ENCODE results near the gene KCNQ1.

Gene KCNQ1

GRCh38 chr11:2577031-2577990, 132.5 kb downstream of the KCNQ1 start:
- Histone ChIP-seq H3K27ac (ENCODE audit: low read length) (no peak overlapping the region), H3K4me3 (ENCODE audit: low read depth in 1 of 2, low read length in 2 of 2) (no peak overlapping the region), H3K36me3 (ENCODE audit: control insufficient read depth in 1 of 2, insufficient read depth in 2 of 2, low read length in 2 of 2) (no peaks in the 10 kb centered on the region), H3K9me3 (ENCODE audit: control insufficient read depth in 1 of 2, low read length in 2 of 2) (no peaks in the 10 kb centered on the region), H3K4me1 (ENCODE audit: control insufficient read depth in 1 of 2, insufficient read depth in 2 of 2, low read length in 2 of 2) (no peaks in the 10 kb centered on the region), H3K27me3 (ENCODE audit: low read depth, low read length) (no peaks in the 10 kb centered on the region)

GRCh38 chr11:2577991-2578928, 133.5 kb downstream of the KCNQ1 start:
- Histone ChIP-seq H3K36me3 (ENCODE audit: control insufficient read depth in 1 of 2, insufficient read depth in 2 of 2, low read length in 2 of 2) (no peaks in the 10 kb centered on the region), H3K9me3 (ENCODE audit: control insufficient read depth in 1 of 2, low read length in 2 of 2) (no peaks in the 10 kb centered on the region), H3K4me3 (ENCODE audit: low read depth in 1 of 2, low read length in 2 of 2) (no peak overlapping the region), H3K27ac (ENCODE audit: low read length) (no peak overlapping the region), H3K27me3 (ENCODE audit: low read depth, low read length) (no peaks in the 10 kb centered on the region), H3K4me1 (ENCODE audit: control insufficient read depth in 1 of 2, insufficient read depth in 2 of 2, low read length in 2 of 2) (no peaks in the 10 kb centered on the region)

DNA sequence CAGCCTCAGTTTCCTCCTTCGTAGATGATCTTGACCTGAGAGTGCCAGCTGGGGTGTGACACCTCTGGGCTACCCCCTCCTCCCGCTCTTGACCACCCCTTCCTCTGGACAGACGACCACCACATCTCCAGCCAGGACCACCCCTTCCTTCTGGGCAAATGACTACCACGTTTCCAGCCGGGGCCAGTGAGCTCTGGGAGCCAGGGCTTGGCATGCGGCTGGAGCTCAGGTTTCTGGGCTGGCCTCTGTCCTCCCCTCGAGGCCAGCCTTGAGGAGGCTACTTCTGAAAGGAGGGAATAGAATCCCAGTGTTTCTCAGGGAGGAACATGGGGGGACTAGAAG, 134.1 kb downstream of the KCNQ1 start:
- no peaks in the 10 kb centered on the region for H3K36me3 ChIP-seq (ENCODE audit: control insufficient read depth in 1 of 2, insufficient read depth in 2 of 2, low read length in 2 of 2)
- H3K27me3 ChIP-seq (ENCODE audit: low read depth, low read length): no peaks in the 10 kb centered on the region
- no peaks in the 10 kb centered on the region for H3K4me1 ChIP-seq (ENCODE audit: control insufficient read depth in 1 of 2, insufficient read depth in 2 of 2, low read length in 2 of 2)
- no peaks in the 10 kb centered on the region for H3K9me3 ChIP-seq (ENCODE audit: control insufficient read depth in 1 of 2, low read length in 2 of 2)
- H3K27ac ChIP-seq (ENCODE audit: low read length): no peak overlapping the region
- H3K4me3 ChIP-seq (ENCODE audit: low read depth in 1 of 2, low read length in 2 of 2): no peak overlapping the region

DNA sequence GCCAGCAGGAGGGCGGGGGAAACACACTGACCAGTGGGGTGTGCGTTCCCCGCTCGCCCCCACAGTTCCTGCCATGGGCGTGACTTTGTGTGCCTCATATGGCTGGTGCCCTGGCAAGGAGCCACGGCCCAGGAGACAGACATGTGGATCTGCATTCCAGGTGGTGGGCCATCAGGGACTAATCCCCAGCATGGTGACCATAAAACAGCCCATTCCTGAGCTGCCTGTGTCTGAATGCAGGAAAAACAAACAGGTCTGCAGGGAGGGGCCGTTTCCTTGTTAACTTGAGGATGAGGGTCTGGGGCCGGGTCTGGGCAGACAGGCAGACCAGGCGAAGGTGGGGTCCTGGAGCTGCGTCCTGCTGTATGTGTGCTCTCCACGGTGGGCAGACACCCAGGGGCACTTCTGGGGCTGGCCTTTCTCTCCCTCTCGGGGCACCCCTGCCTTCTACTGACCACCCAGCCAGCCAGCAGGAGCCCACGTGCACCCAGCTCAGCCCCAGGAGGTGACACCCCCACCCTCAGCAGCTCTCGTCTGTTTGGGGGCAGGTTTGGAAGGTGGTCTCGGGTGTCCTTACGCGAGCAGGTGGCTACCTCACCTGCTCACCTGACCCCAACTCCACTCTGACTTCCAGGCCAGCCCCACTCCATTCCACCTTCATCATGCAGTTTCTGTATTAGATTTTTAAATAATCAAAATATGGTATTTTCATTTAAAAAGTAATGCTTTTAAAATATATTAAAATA, 134.7 kb downstream of the KCNQ1 start:
- H3K27me3 ChIP-seq (ENCODE audit: low read depth, low read length): no peaks in the 10 kb centered on the region
- H3K27ac ChIP-seq (ENCODE audit: low read length): no peak overlapping the region
- no peaks in the 10 kb centered on the region for H3K4me1 ChIP-seq (ENCODE audit: control insufficient read depth in 1 of 2, insufficient read depth in 2 of 2, low read length in 2 of 2)
- no peak overlapping the region for H3K4me3 ChIP-seq (ENCODE audit: low read depth in 1 of 2, low read length in 2 of 2)
- H3K36me3 ChIP-seq (ENCODE audit: control insufficient read depth in 1 of 2, insufficient read depth in 2 of 2, low read length in 2 of 2): no peaks in the 10 kb centered on the region
- H3K9me3 ChIP-seq (ENCODE audit: control insufficient read depth in 1 of 2, low read length in 2 of 2): no peaks in the 10 kb centered on the region

DNA sequence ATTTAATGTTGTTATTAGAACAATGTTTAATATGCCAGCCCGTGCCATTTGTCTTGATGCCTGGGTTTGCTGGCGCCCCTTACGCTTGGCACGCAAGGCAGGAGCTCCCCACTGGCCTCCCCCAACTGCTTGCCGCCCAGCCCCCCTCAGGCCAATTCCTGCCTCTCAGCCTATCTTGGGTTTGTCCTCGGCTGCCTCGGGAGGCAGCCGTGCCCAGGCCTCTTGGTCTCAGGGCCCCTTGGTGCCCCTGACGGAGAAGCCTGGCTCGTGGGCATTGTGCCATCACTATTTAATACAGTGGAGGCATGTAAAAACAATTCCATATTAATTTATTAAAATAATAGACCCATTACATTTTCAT, 135.2 kb downstream of the KCNQ1 start:
- no peaks in the 10 kb centered on the region for H3K9me3 ChIP-seq (ENCODE audit: control insufficient read depth in 1 of 2, low read length in 2 of 2)
- H3K27ac ChIP-seq (ENCODE audit: low read length): no peak overlapping the region

GRCh38 chr11:2580571-2581001, 135.8 kb downstream of the KCNQ1 start:
- Histone ChIP-seq H3K4me3 (ENCODE audit: low read depth in 1 of 2, low read length in 2 of 2) (no peak overlapping the region), H3K4me1 (ENCODE audit: control insufficient read depth in 1 of 2, insufficient read depth in 2 of 2, low read length in 2 of 2) (no peaks in the 10 kb centered on the region), H3K27me3 (ENCODE audit: low read depth, low read length) (no peaks in the 10 kb centered on the region), H3K9me3 (ENCODE audit: control insufficient read depth in 1 of 2, low read length in 2 of 2) (no peaks in the 10 kb centered on the region), H3K27ac (ENCODE audit: low read length) (no peak overlapping the region), H3K36me3 (ENCODE audit: control insufficient read depth in 1 of 2, insufficient read depth in 2 of 2, low read length in 2 of 2) (no peaks in the 10 kb centered on the region)

More for the DNA sequence above, 135.2 kb downstream of the KCNQ1 start:
- no peak overlapping the region for H3K4me3 ChIP-seq (ENCODE audit: low read depth in 1 of 2, low read length in 2 of 2)
- H3K4me1 ChIP-seq (ENCODE audit: control insufficient read depth in 1 of 2, insufficient read depth in 2 of 2, low read length in 2 of 2): no peaks in the 10 kb centered on the region
- no peaks in the 10 kb centered on the region for H3K36me3 ChIP-seq (ENCODE audit: control insufficient read depth in 1 of 2, insufficient read depth in 2 of 2, low read length in 2 of 2)
- H3K27me3 ChIP-seq (ENCODE audit: low read depth, low read length): no peaks in the 10 kb centered on the region

- Histone ChIP-seq H3K27me3 (ENCODE audit: low read depth, low read length) (no peaks in the 10 kb centered on the region), H3K36me3 (ENCODE audit: control insufficient read depth in 1 of 2, insufficient read depth in 2 of 2, low read length in 2 of 2) (no peaks in the 10 kb centered on the region), H3K4me3 (ENCODE audit: low read depth in 1 of 2, low read length in 2 of 2) (no peak overlapping the region), H3K27ac (ENCODE audit: low read length) (no peak overlapping the region), H3K9me3 (ENCODE audit: control insufficient read depth in 1 of 2, low read length in 2 of 2) (no peaks in the 10 kb centered on the region), H3K4me1 (ENCODE audit: control insufficient read depth in 1 of 2, insufficient read depth in 2 of 2, low read length in 2 of 2) (no peaks in the 10 kb centered on the region)
These were observed 136.5 kb downstream of the KCNQ1 start for GRCh38 chr11:2581151-2581930.

DNA sequence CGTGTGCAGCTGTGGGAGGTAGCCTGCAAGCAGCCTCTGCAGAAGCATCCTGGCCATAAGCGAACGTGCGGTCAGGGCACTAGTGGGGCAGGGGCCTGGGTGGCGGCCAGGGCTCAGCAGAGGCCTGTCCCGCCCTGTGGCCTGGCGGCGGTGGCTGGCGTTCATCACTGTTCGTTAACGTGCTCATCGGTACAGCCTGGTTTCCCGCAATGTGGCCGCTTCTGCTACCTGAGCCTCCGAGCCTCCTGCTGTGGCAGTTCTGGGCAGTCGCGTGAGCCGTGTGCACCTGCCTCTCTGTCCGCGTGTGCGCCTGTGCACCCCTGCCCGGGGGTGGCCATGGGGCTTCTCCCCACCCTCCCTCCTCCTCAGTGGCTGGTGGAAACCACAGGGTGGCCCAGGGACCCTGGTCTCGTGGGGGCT, 137.1 kb downstream of the KCNQ1 start:
- H3K36me3 ChIP-seq (ENCODE audit: control insufficient read depth in 1 of 2, insufficient read depth in 2 of 2, low read length in 2 of 2): no peaks in the 10 kb centered on the region
- no peaks in the 10 kb centered on the region for H3K4me1 ChIP-seq (ENCODE audit: control insufficient read depth in 1 of 2, insufficient read depth in 2 of 2, low read length in 2 of 2)
- H3K27me3 ChIP-seq (ENCODE audit: low read depth, low read length): no peaks in the 10 kb centered on the region
- no peak overlapping the region for H3K4me3 ChIP-seq (ENCODE audit: low read depth in 1 of 2, low read length in 2 of 2)
- H3K27ac ChIP-seq (ENCODE audit: low read length): no peak overlapping the region
- no peaks in the 10 kb centered on the region for H3K9me3 ChIP-seq (ENCODE audit: control insufficient read depth in 1 of 2, low read length in 2 of 2)

DNA sequence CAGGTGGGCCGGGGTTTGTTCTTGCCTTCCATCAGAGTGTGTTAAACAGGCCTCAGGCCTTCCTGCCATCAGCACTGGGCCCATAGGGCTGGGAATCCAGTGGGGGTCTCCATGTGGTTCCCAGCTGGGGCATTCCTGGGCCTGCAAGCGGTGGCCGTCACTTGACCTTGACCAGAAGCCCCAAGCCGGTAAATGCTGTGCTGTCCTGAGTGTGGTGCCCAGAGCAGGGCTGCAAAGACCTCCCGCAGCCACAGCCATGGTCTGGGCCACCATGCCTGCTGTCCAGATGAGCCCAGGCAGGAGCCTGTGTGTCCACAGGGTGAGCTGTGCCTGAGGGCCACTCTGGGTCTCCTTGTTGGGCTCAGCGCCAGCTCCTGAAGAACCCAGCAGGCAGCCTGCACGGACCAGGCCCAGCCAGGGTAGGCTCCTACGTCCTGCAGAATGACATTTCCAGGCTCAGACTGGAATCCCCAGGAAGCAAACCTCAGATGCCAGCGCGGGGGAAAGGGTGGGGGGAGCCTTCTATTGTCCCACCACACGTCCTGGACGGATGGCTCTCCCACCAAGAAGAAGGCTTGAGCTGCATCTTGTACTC, 137.6 kb downstream of the KCNQ1 start:
- no peaks in the 10 kb centered on the region for H3K36me3 ChIP-seq (ENCODE audit: control insufficient read depth in 1 of 2, insufficient read depth in 2 of 2, low read length in 2 of 2)
- no peaks in the 10 kb centered on the region for H3K9me3 ChIP-seq (ENCODE audit: control insufficient read depth in 1 of 2, low read length in 2 of 2)
- H3K4me1 ChIP-seq (ENCODE audit: control insufficient read depth in 1 of 2, insufficient read depth in 2 of 2, low read length in 2 of 2): no peaks in the 10 kb centered on the region
- no peak overlapping the region for H3K27ac ChIP-seq (ENCODE audit: low read length)
- H3K4me3 ChIP-seq (ENCODE audit: low read depth in 1 of 2, low read length in 2 of 2): no peak overlapping the region
- no peaks in the 10 kb centered on the region for H3K27me3 ChIP-seq (ENCODE audit: low read depth, low read length)

- no peaks in the 10 kb centered on the region for H3K9me3 ChIP-seq (ENCODE audit: control insufficient read depth in 1 of 2, low read length in 2 of 2)
- H3K27ac ChIP-seq (ENCODE audit: low read length): no peak overlapping the region
- no peaks in the 10 kb centered on the region for H3K36me3 ChIP-seq (ENCODE audit: control insufficient read depth in 1 of 2, insufficient read depth in 2 of 2, low read length in 2 of 2)
These were observed 138.3 kb downstream of the KCNQ1 start for GRCh38 chr11:2582946-2583604.

More at GRCh38 chr11:2582946-2583604, 138.3 kb downstream of the KCNQ1 start:
- H3K4me3 ChIP-seq (ENCODE audit: low read depth in 1 of 2, low read length in 2 of 2): no peak overlapping the region
- H3K4me1 ChIP-seq (ENCODE audit: control insufficient read depth in 1 of 2, insufficient read depth in 2 of 2, low read length in 2 of 2): no peaks in the 10 kb centered on the region
- no peaks in the 10 kb centered on the region for H3K27me3 ChIP-seq (ENCODE audit: low read depth, low read length)

Measured in muscle layer of duodenum (tissue), 2 donors.